NCI-H1092 (cell line): ENCODE results near the gene MSH5.
"Not testable (repeated sequence)": the region's sequence is repeated elsewhere in the genome, so short reads cannot be mapped to it uniquely, and the experiment has no call there.

Experiments used
- DNase-seq: peaks from one replicate; lab custom pipeline; 2025; lab: John Stamatoyannopoulos, UW

Gene MSH5

GRCh38 chr6:31801031-31801927 is 61.5 kb downstream of the MSH5 start:
- DNase-seq, result not testable (repeated sequence)

- no peak for DNase-seq
Measured at GRCh38 chr6:31805939-31806469, 66.2 kb downstream of the MSH5 start.

GRCh38 chr6:31806470-31807272 is 66.9 kb downstream of the MSH5 start, which contains the start of gene LSM2:
LSM2 (minus strand) TSS chr6:31806966; CDS start chr6:31806757, 209 bp downstream.
- DNase-seq, result peak; percentile 88

GRCh38 chr6:31808599-31808998 is 68.8 kb downstream of the MSH5 start:
- DNase-seq, result not testable (repeated sequence)

- no peak for DNase-seq
Measured at GRCh38 chr6:31811645-31812044, 71.8 kb downstream of the MSH5 start.
